ENCODE measurements around the gene ETV3L.

DNA sequence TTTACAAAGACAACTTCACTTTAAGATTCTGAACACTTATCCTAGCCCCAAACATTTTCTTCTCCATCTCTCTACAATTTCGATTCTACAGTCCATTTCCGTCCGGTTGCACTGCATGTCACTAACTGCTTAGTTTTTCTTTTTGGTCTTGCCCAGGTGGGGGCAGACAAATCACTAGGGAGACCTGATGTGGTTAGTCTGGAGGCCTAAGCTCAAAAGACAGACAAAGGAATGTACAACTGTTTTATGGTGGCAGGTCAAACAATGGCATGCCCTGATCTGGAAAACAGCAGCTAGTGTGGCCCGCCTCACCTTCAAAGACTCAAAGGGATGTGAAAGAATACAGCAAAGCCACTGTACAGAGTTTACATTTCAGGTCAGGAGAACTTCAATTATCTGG lies 34.8 kb upstream of the ETV3L start:
- TF ChIP-seq POLR2A (IDR thresholded peaks at IDR 0.05): no peak
- TF ChIP-seq CTCF (IDR thresholded peaks at IDR 0.05): no peak

Data from transverse colon (tissue), 3 donors.